Peyer's patch (tissue), 4 donors: Measurements from ENCODE around the gene CCDC78.

ENCODE experiments used
- POLR2A ChIP-seq, 2 donors: fragments of 450-650 bp; IDR thresholded peaks; one replicate each; pipeline ENCODE4 v1.5.1; 2017; ENCODE audit warnings: antibody characterized with exemption in 2 of 2, mild to moderate bottlenecking in 2 of 2, moderate library complexity in 2 of 2
- TF ChIP-seq, protein P1 (sequence below), 6 experiments: fragments of 450-650 bp in 4 of 6; fragments of 200-600 bp in 2 of 6; sonication (generic) in 1 of 6; IDR thresholded peaks; one replicate each; pipeline ENCODE4 v1.5.1; 2017 to 2019; ENCODE audit warnings: antibody characterized with exemption in 6 of 6, mild to moderate bottlenecking in 3 of 6, moderate library complexity in 1 of 6

GRCh38 chr16:752007-752312, 25.7 kb upstream of the CCDC78 start:
- TF ChIP-seq, protein P1, sequence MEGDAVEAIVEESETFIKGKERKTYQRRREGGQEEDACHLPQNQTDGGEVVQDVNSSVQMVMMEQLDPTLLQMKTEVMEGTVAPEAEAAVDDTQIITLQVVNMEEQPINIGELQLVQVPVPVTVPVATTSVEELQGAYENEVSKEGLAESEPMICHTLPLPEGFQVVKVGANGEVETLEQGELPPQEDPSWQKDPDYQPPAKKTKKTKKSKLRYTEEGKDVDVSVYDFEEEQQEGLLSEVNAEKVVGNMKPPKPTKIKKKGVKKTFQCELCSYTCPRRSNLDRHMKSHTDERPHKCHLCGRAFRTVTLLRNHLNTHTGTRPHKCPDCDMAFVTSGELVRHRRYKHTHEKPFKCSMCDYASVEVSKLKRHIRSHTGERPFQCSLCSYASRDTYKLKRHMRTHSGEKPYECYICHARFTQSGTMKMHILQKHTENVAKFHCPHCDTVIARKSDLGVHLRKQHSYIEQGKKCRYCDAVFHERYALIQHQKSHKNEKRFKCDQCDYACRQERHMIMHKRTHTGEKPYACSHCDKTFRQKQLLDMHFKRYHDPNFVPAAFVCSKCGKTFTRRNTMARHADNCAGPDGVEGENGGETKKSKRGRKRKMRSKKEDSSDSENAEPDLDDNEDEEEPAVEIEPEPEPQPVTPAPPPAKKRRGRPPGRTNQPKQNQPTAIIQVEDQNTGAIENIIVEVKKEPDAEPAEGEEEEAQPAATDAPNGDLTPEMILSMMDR (IDR thresholded peaks at IDR 0.05) = no peak
- TF ChIP-seq POLR2A (IDR thresholded peaks at IDR 0.05) = no peak
